H9 (cell line): Measurements from ENCODE around the gene RPL27A. TPM values are rescaled to one million over a fixed set of nuclear protein-coding genes. Genes with fewer than 3 reads are reported as not detected.

Experiments used
- DNase-seq: peaks from one replicate; pipeline ENCODE4 v3.0.0-alpha.2; 2017
- H2AFZ ChIP-seq: one replicate; pipeline ENCODE4 v1.6.1; 2013; ENCODE audit warnings: mild to moderate bottlenecking, low read length, control low read depth, moderate library complexity
- H2AK5ac ChIP-seq: 2 replicates; pipeline ENCODE4 v1.6.1; 2013; ENCODE audit warnings: low read length, control low read depth, mixed read lengths; ENCODE audit not compliant: insufficient read length
- H2BK120ac ChIP-seq: one replicate; pipeline ENCODE4 v1.6.1; 2013; ENCODE audit warnings: low read depth, mild to moderate bottlenecking, low read length, control low read depth, inconsistent platforms; ENCODE audit not compliant: poor library complexity, severe bottlenecking
- H2BK12ac ChIP-seq: 2 replicates; pipeline ENCODE4 v1.6.1; 2013; ENCODE audit warnings: low read length, control low read depth, mixed read lengths, low read depth; ENCODE audit not compliant: insufficient read length
- H2BK15ac ChIP-seq: 2 replicates; pipeline ENCODE4 v1.6.1; 2013; ENCODE audit warnings: low read depth, low read length, control low read depth
- H2BK20ac ChIP-seq: one replicate; pipeline ENCODE4 v1.6.1; 2013; ENCODE audit warnings: low read depth, mild to moderate bottlenecking, low read length, control low read depth, inconsistent platforms; ENCODE audit not compliant: poor library complexity, severe bottlenecking
- H2BK5ac ChIP-seq: 2 replicates; pipeline ENCODE4 v1.6.1; 2013; ENCODE audit warnings: low read length, control low read depth, mixed read lengths; ENCODE audit not compliant: insufficient read length
- H3K14ac ChIP-seq: 2 replicates; pipeline ENCODE4 v1.6.1; 2013; ENCODE audit warnings: low read length, control low read depth; ENCODE audit not compliant: insufficient read depth
- H3K18ac ChIP-seq: 2 replicates; pipeline ENCODE4 v1.6.1; 2013; ENCODE audit warnings: low read depth, mild to moderate bottlenecking, mixed read lengths, low read length, control low read depth; ENCODE audit not compliant: insufficient read length
- H3K23ac ChIP-seq: 2 replicates; pipeline ENCODE4 v1.6.1; 2013; ENCODE audit warnings: low read length, control low read depth, mixed read lengths, low read depth; ENCODE audit not compliant: insufficient read length
- H3K23me2 ChIP-seq: 2 replicates; pipeline ENCODE4 v1.6.1; 2013; ENCODE audit warnings: low read depth, mild to moderate bottlenecking, mixed read lengths, low read length, control low read depth; ENCODE audit not compliant: insufficient read length, poor library complexity, severe bottlenecking
- H3K27ac ChIP-seq: 2 replicates; pipeline ENCODE4 v1.5.1; 2013; ENCODE audit warnings: low read length, control low read depth, mixed read lengths, low read depth; ENCODE audit not compliant: insufficient read length
- H3K27me3 ChIP-seq: 2 replicates; pipeline ENCODE4 v1.6.1; 2013; ENCODE audit warnings: low read length, control low read depth, inconsistent platforms; ENCODE audit not compliant: insufficient read depth
- H3K4ac ChIP-seq: 2 replicates; pipeline ENCODE4 v1.6.1; 2013; ENCODE audit warnings: low read depth, mild to moderate bottlenecking, control low read depth, inconsistent platforms, low read length, moderate library complexity
- H3K4me1 ChIP-seq: 2 replicates; pipeline ENCODE4 v1.6.1; 2013; ENCODE audit warnings: low read length, control low read depth, inconsistent platforms; ENCODE audit not compliant: insufficient read depth
- H3K4me2 ChIP-seq: 2 replicates; pipeline ENCODE4 v1.6.1; 2013; ENCODE audit warnings: low read length, control low read depth, mixed read lengths; ENCODE audit not compliant: insufficient read length, insufficient read depth
- H3K56ac ChIP-seq: 2 replicates; pipeline ENCODE4 v1.6.1; 2013; ENCODE audit warnings: low read depth, mild to moderate bottlenecking, mixed read lengths, low read length, control low read depth; ENCODE audit not compliant: insufficient read length
- H3K79me1 ChIP-seq: 2 replicates; pipeline ENCODE4 v1.6.1; 2013; ENCODE audit warnings: low read depth, mild to moderate bottlenecking, moderate library complexity, low read length, control low read depth, inconsistent platforms; ENCODE audit not compliant: insufficient read depth, poor library complexity, severe bottlenecking
- H3K79me2 ChIP-seq: 2 replicates; pipeline ENCODE4 v1.6.1; 2013; ENCODE audit warnings: low read length, control low read depth, inconsistent platforms; ENCODE audit not compliant: insufficient read depth
- H3K9ac ChIP-seq: 2 replicates; pipeline ENCODE4 v1.6.1; 2013; ENCODE audit warnings: low read length, control low read depth, mixed read lengths; ENCODE audit not compliant: insufficient read length; ENCODE audit errors: extremely low read depth
- H3K9me3 ChIP-seq: one replicate; pipeline ENCODE4 v1.6.1; 2013; ENCODE audit warnings: low read depth, low read length, inconsistent platforms; ENCODE audit not compliant: control insufficient read depth
- H3T11ph ChIP-seq: one replicate; pipeline ENCODE4 v1.6.1; 2013; ENCODE audit warnings: mild to moderate bottlenecking, low read length, control low read depth, inconsistent platforms
- H4K20me1 ChIP-seq: one replicate; pipeline ENCODE4 v1.6.1; 2013; ENCODE audit not compliant: control insufficient read depth, insufficient read length, insufficient read depth
- H4K5ac ChIP-seq: 2 replicates; pipeline ENCODE4 v1.6.1; 2013; ENCODE audit warnings: low read depth, mild to moderate bottlenecking, mixed read lengths, low read length, control low read depth; ENCODE audit not compliant: insufficient read length
- H4K8ac ChIP-seq: replicated peaks from 2 replicates; pipeline ENCODE4 v1.6.1; 2013; ENCODE audit warnings: low read length, control low read depth, mixed read lengths, low read depth; ENCODE audit not compliant: insufficient read length
- H4K91ac ChIP-seq: 2 replicates; pipeline ENCODE4 v1.6.1; 2013; ENCODE audit warnings: low read depth, mild to moderate bottlenecking, moderate library complexity, mixed read lengths, low read length, control low read depth; ENCODE audit not compliant: insufficient read length
- H3K27ac Mint-ChIP-seq, 3 experiments: 2 replicates in 2 of 3; 3 replicates in 1 of 3; pipeline ENCODE4 v1.8.0; 2020 to 2021; ENCODE audit warnings: mixed read lengths in 3 of 3, mild to moderate bottlenecking in 1 of 3, moderate library complexity in 1 of 3
- H3K27me3 Mint-ChIP-seq: 2 replicates; pipeline ENCODE4 v1.8.0; 2021; ENCODE audit warnings: low read depth, mild to moderate bottlenecking, moderate library complexity, mixed read lengths
- H3K36me3 Mint-ChIP-seq, 3 experiments: 2 replicates in 2 of 3; 3 replicates in 1 of 3; pipeline ENCODE4 v1.8.0; 2020 to 2021; ENCODE audit warnings: low read depth in 3 of 3, mixed read lengths in 3 of 3; ENCODE audit not compliant: insufficient read depth in 1 of 3
- H3K4me1 Mint-ChIP-seq, 2 experiments: 2 replicates each; pipeline ENCODE4 v1.8.0; 2020; ENCODE audit warnings: mixed read lengths in 2 of 2
- H3K4me3 Mint-ChIP-seq, 2 experiments: 2 replicates in 1 of 2; 3 replicates in 1 of 2; pipeline ENCODE4 v1.8.0; 2020 to 2021; ENCODE audit warnings: mild to moderate bottlenecking in 2 of 2, mixed read lengths in 2 of 2, moderate library complexity in 1 of 2
- H3K9me3 Mint-ChIP-seq, 2 experiments: 2 replicates in 1 of 2; 3 replicates in 1 of 2; pipeline ENCODE4 v1.8.0; 2020; ENCODE audit warnings: mild to moderate bottlenecking in 2 of 2, mixed read lengths in 2 of 2, moderate library complexity in 1 of 2
- CTCF ChIP-seq: fragments of 200-600 bp; sonication (generic); conservative IDR thresholded peaks from 3 replicates; pipeline ENCODE4 v1.8.0; 2021; ENCODE audit warnings: antibody characterized with exemption, mild to moderate bottlenecking
- WGBS: extraction: QIAGEN DNeasy Blood & Tissue Kit; methylation state at CpG from one replicate; pipeline ENCODE4 v1.1.7; 2013; ENCODE audit warnings: missing lambda C conversion rate, low lambda C conversion rate, mixed read lengths; ENCODE audit not compliant: insufficient read length; ENCODE audit errors: extremely low coverage; 5-methylcytosine and 5-hydroxymethylcytosine counted together
- long read RNA-seq: library from polyadenylated mRNA; unstranded; transcript quantifications from one replicate; pipeline ENCODE4 v2.0.0, GENCODE V29; 2020
- total RNA-seq: library from RNA; stranded (reverse); gene quantifications from 2 replicates; pipeline ENCODE4 v1.2.1, GENCODE V29; 2021

RPL27A gene
- 1,150 and 1,152 TPM in 2 replicates for total RNA-seq
- long read RNA-seq, full-length matches to known transcripts = 432 of 455 reads
- long read RNA-seq, partial matches to known transcripts = 10 of 455 reads
- long read RNA-seq, other reads (novel, unspliced or antisense) = 13 of 455 reads

- peaks cover 3% of the 10 kb centered on the region for H3K4me1 ChIP-seq
- H2BK20ac ChIP-seq = no peak within 1 kb of the TSS
- no peaks in the 10 kb centered on the region for H3K79me1 ChIP-seq
- H3K4me2 ChIP-seq = peak within 1 kb of the TSS; percentile 91
- Mint-ChIP-seq H3K36me3 (peaks cover 42 to 56% (median 51%) of the 10 kb centered on the region in 3 experiments), H3K27ac (peak within 1 kb of the TSS; percentile 97 to 99 (median 99)), H3K9me3 (peaks cover 0 to 4% of the 10 kb centered on the region in 2 experiments; a peak in 1 of 5 replicates), H3K4me3 (peak within 1 kb of the TSS; percentile 90 to 96), H3K4me1 (peaks cover 34 to 37% of the 10 kb centered on the region in 2 experiments), H3K27me3 (no peaks in the 10 kb centered on the region)
- H2AFZ ChIP-seq = no peak within 1 kb of the TSS
- H4K8ac ChIP-seq = no peak within 1 kb of the TSS
- no peak within 1 kb of the TSS for H2BK15ac ChIP-seq
- H3K9ac ChIP-seq = peak within 1 kb of the TSS; percentile 98
- TF ChIP-seq CTCF = peak; percentile 19; the same call in 2 of the 3 replicates
- H3K79me2 ChIP-seq = peaks cover 10% of the 10 kb centered on the region; the same call in 1 of the 2 replicates
- peak within 1 kb of the TSS; percentile 54 for H3T11ph ChIP-seq
- H3K9me3 ChIP-seq = no peaks in the 10 kb centered on the region
- H3K23ac ChIP-seq = no peak within 1 kb of the TSS
- H3K18ac ChIP-seq = peak within 1 kb of the TSS; percentile 97
- peak; percentile 97 for DNase-seq
- peak within 1 kb of the TSS; percentile 70 for H2BK5ac ChIP-seq
- H4K20me1 ChIP-seq = no peaks in the 10 kb centered on the region
- H3K27me3 ChIP-seq = no peaks in the 10 kb centered on the region
- H3K14ac ChIP-seq = peak within 1 kb of the TSS; percentile 98
- no CpG with 5 or more reads among the region's 67 CpGs for whole genome bisulfite sequencing
- H4K5ac ChIP-seq = peak within 1 kb of the TSS; percentile 81
- H4K91ac ChIP-seq = peak within 1 kb of the TSS; percentile 15
- H3K4ac ChIP-seq = peak within 1 kb of the TSS; percentile 26
- peak within 1 kb of the TSS; percentile 78 for H3K27ac ChIP-seq
- peaks cover 8% of the 10 kb centered on the region for H3K23me2 ChIP-seq
- peak within 1 kb of the TSS; percentile 13 for H3K56ac ChIP-seq
- H2BK120ac ChIP-seq = peak within 1 kb of the TSS; percentile 2
- H2AK5ac ChIP-seq = no peak within 1 kb of the TSS
- H2BK12ac ChIP-seq = no peak within 1 kb of the TSS
Measured at GRCh38 chr11:8682303-8683114, at the start of gene RPL27A, which contains the start of gene TRIM66. Gene RPL27A, plus strand, starts transcription at chr11:8682792. Its CDS starts 22 bp downstream, at chr11:8682814. Gene TRIM66, minus strand, starts transcription at chr11:8682665. Its CDS starts 10,391 bp downstream, at chr11:8672274.
